ENCODE measurements around the gene CCDC91.
"Not testable (repeated sequence)": the region's sequence is repeated elsewhere in the genome, so short reads cannot be mapped to it uniquely, and the experiment has no call there.

CCDC91 gene

GRCh38 chr12:28443337-28443736 lies 253.1 kb downstream of the CCDC91 start:
- Mint-ChIP-seq H3K27ac (no peak overlapping the region), H3K9me3 (no peaks in the 10 kb centered on the region), H3K27me3 (no peaks in the 10 kb centered on the region), H3K36me3 (ENCODE audit: low read depth) (peaks cover 6% of the 10 kb centered on the region), H3K4me1 (ENCODE audit: low read depth) (peaks cover 4% of the 10 kb centered on the region), H3K4me3 (no peak overlapping the region)

- Mint-ChIP-seq H3K4me1 (ENCODE audit: low read depth) (no peaks in the 10 kb centered on the region), H3K4me3 (no peak overlapping the region), H3K9me3 (no peaks in the 10 kb centered on the region), H3K27me3 (no peaks in the 10 kb centered on the region), H3K36me3 (ENCODE audit: low read depth) (peaks cover 11% of the 10 kb centered on the region), H3K27ac (no peak overlapping the region)
Observed at GRCh38 chr12:28446031-28446430, 255.8 kb downstream of the CCDC91 start.

- H3K36me3 Mint-ChIP-seq (ENCODE audit: low read depth), result peaks cover 26% of the 10 kb centered on the region
- no peak overlapping the region for H3K27ac Mint-ChIP-seq
- no peaks in the 10 kb centered on the region for H3K4me1 Mint-ChIP-seq (ENCODE audit: low read depth)
- H3K9me3 Mint-ChIP-seq, result no peaks in the 10 kb centered on the region
- H3K4me3 Mint-ChIP-seq, result no peak overlapping the region
- H3K27me3 Mint-ChIP-seq, result no peaks in the 10 kb centered on the region
Observed at GRCh38 chr12:28453686-28454085, 263.4 kb downstream of the CCDC91 start.

GRCh38 chr12:28456934-28457710 lies 266.9 kb downstream of the CCDC91 start:
- Mint-ChIP-seq H3K4me1 (ENCODE audit: low read depth) (no peaks in the 10 kb centered on the region), H3K9me3 (no peaks in the 10 kb centered on the region), H3K27me3 (no peaks in the 10 kb centered on the region), H3K27ac (no peak overlapping the region), H3K4me3 (no peak overlapping the region), H3K36me3 (ENCODE audit: low read depth) (peaks cover 42% of the 10 kb centered on the region)

- Mint-ChIP-seq H3K4me3 (no peak overlapping the region), H3K27me3 (no peaks in the 10 kb centered on the region), H3K27ac (no peak overlapping the region), H3K4me1 (ENCODE audit: low read depth) (no peaks in the 10 kb centered on the region), H3K36me3 (ENCODE audit: low read depth) (peaks cover 43% of the 10 kb centered on the region), H3K9me3 (no peaks in the 10 kb centered on the region)
Observed at GRCh38 chr12:28457785-28458184, 267.5 kb downstream of the CCDC91 start.

- Mint-ChIP-seq H3K27me3 (no peaks in the 10 kb centered on the region), H3K27ac (no peak overlapping the region), H3K4me3 (no peak overlapping the region), H3K9me3 (no peaks in the 10 kb centered on the region), H3K4me1 (ENCODE audit: low read depth) (no peaks in the 10 kb centered on the region), H3K36me3 (ENCODE audit: low read depth) (peaks cover 52% of the 10 kb centered on the region)
Observed at GRCh38 chr12:28459481-28459880, 269.2 kb downstream of the CCDC91 start.

GRCh38 chr12:28460420-28461130 lies 270.3 kb downstream of the CCDC91 start:
- H3K27me3 Mint-ChIP-seq, result no peaks in the 10 kb centered on the region
- H3K4me1 Mint-ChIP-seq (ENCODE audit: low read depth), result no peaks in the 10 kb centered on the region
- H3K27ac Mint-ChIP-seq, result no peak overlapping the region
- H3K4me3 Mint-ChIP-seq, result no peak overlapping the region
- H3K36me3 Mint-ChIP-seq (ENCODE audit: low read depth), result peaks cover 59% of the 10 kb centered on the region
- no peaks in the 10 kb centered on the region for H3K9me3 Mint-ChIP-seq

GRCh38 chr12:28463396-28463795 lies 273.1 kb downstream of the CCDC91 start:
- Mint-ChIP-seq H3K4me3 (no peak overlapping the region), H3K27ac (no peak overlapping the region), H3K27me3 (no peaks in the 10 kb centered on the region), H3K9me3 (no peaks in the 10 kb centered on the region), H3K36me3 (ENCODE audit: low read depth) (peaks cover 60% of the 10 kb centered on the region), H3K4me1 (ENCODE audit: low read depth) (no peaks in the 10 kb centered on the region)

GRCh38 chr12:28471762-28472161 lies 281.5 kb downstream of the CCDC91 start:
- H3K4me1 Mint-ChIP-seq (ENCODE audit: low read depth); H3K27ac Mint-ChIP-seq; H3K9me3 Mint-ChIP-seq; H3K27me3 Mint-ChIP-seq; H3K4me3 Mint-ChIP-seq: not testable (repeated sequence)
- peaks cover 42% of the 10 kb centered on the region for H3K36me3 Mint-ChIP-seq (ENCODE audit: low read depth)

- not testable (repeated sequence) for H3K27ac Mint-ChIP-seq; H3K4me3 Mint-ChIP-seq; H3K4me1 Mint-ChIP-seq (ENCODE audit: low read depth); H3K27me3 Mint-ChIP-seq; H3K9me3 Mint-ChIP-seq
- peaks cover 34% of the 10 kb centered on the region for H3K36me3 Mint-ChIP-seq (ENCODE audit: low read depth)
Observed at GRCh38 chr12:28476206-28476605, 285.9 kb downstream of the CCDC91 start.

GRCh38 chr12:28479097-28479496 lies 288.8 kb downstream of the CCDC91 start:
- not testable (repeated sequence) for H3K4me1 Mint-ChIP-seq (ENCODE audit: low read depth); H3K9me3 Mint-ChIP-seq; H3K27me3 Mint-ChIP-seq; H3K27ac Mint-ChIP-seq; H3K4me3 Mint-ChIP-seq
- peaks cover 29% of the 10 kb centered on the region for H3K36me3 Mint-ChIP-seq (ENCODE audit: low read depth)

- Mint-ChIP-seq H3K36me3 (ENCODE audit: low read depth) (peaks cover 24% of the 10 kb centered on the region), H3K27ac (no peak overlapping the region), H3K4me1 (ENCODE audit: low read depth) (no peaks in the 10 kb centered on the region), H3K4me3 (no peak overlapping the region), H3K27me3 (no peaks in the 10 kb centered on the region), H3K9me3 (peaks cover 5% of the 10 kb centered on the region)
Observed at GRCh38 chr12:28479683-28480082, 289.4 kb downstream of the CCDC91 start.

GRCh38 chr12:28484156-28484555 lies 293.9 kb downstream of the CCDC91 start:
- H3K4me3 Mint-ChIP-seq, result no peak overlapping the region

GRCh38 chr12:28486521-28486920 lies 296.3 kb downstream of the CCDC91 start:
- Mint-ChIP-seq H3K4me3 (no peak overlapping the region), H3K27me3 (no peaks in the 10 kb centered on the region), H3K9me3 (no peaks in the 10 kb centered on the region), H3K4me1 (ENCODE audit: low read depth) (no peaks in the 10 kb centered on the region), H3K36me3 (ENCODE audit: low read depth) (peaks cover 24% of the 10 kb centered on the region), H3K27ac (no peak overlapping the region)

More at GRCh38 chr12:28484156-28484555, 293.9 kb downstream of the CCDC91 start:
- Mint-ChIP-seq H3K27ac (no peak overlapping the region), H3K9me3 (no peaks in the 10 kb centered on the region), H3K36me3 (ENCODE audit: low read depth) (peaks cover 20% of the 10 kb centered on the region), H3K4me1 (ENCODE audit: low read depth) (no peaks in the 10 kb centered on the region), H3K27me3 (no peaks in the 10 kb centered on the region)

GRCh38 chr12:28489246-28489645 lies 299.0 kb downstream of the CCDC91 start:
- Mint-ChIP-seq H3K36me3 (ENCODE audit: low read depth) (peaks cover 20% of the 10 kb centered on the region), H3K4me3 (no peak overlapping the region), H3K4me1 (ENCODE audit: low read depth) (no peaks in the 10 kb centered on the region), H3K27me3 (no peaks in the 10 kb centered on the region), H3K27ac (no peak overlapping the region), H3K9me3 (no peaks in the 10 kb centered on the region)

Data from stimulated activated naive CD8-positive, alpha-beta T cell treated with anti-CD3 and anti-CD28 coated beads, Interleukin-15, Interleukin-2, amounts not matched to agents 100 ng/mL and 50 ng/mL, for 24 hours (primary cell).